Kidney epithelial cell (primary cell): Measurements from ENCODE around the gene SPZ1. TPM values are rescaled to one million over a fixed set of nuclear protein-coding genes. Genes with fewer than 3 reads are reported as not detected.
"Not testable (repeated sequence)": the region's sequence is repeated elsewhere in the genome, so short reads cannot be mapped to it uniquely, and the experiment has no call there.

ENCODE experiments used
- DNase-seq: peaks from one replicate; pipeline ENCODE4 v3.0.0-alpha.2; 2010; ENCODE audit warnings: low read depth
- H3K27me3 ChIP-seq: 2 replicates; pipeline ENCODE4 v1.6.0; 2011; ENCODE audit warnings: low read length; ENCODE audit not compliant: control insufficient read depth, insufficient read depth
- H3K36me3 ChIP-seq: 2 replicates; pipeline ENCODE4 v1.5.1; 2011; ENCODE audit warnings: low read length; ENCODE audit not compliant: control insufficient read depth, insufficient read depth
- H3K4me3 ChIP-seq: 2 replicates; pipeline ENCODE4 v1.5.1; 2011; ENCODE audit warnings: low read depth, mild to moderate bottlenecking, control low read depth, low read length
- CTCF ChIP-seq: IDR thresholded peaks from 2 replicates; pipeline ENCODE4 v1.5.1; 2011; ENCODE audit warnings: mild to moderate bottlenecking, moderate library complexity, low read length, control low read depth, inconsistent platforms; ENCODE audit not compliant: insufficient read depth, poor library complexity, severe bottlenecking
- total RNA-seq: library from RNA; depleted of rRNA; stranded (reverse); fragments of >200 nt; gene quantifications from 2 replicates; pipeline ENCODE4 v1.2.3, GENCODE V29; 2015

SPZ1 gene
- total RNA-seq, 1 donor from 2014 or later = not detected

GRCh38 chr5:80299601-80300000 lies 20.2 kb upstream of the SPZ1 start:
- DNase-seq = no peak
- TF ChIP-seq CTCF = no peak
- no peaks in the 10 kb centered on the region for H3K27me3 ChIP-seq
- no peaks in the 10 kb centered on the region for H3K36me3 ChIP-seq
- no peak overlapping the region for H3K4me3 ChIP-seq

- no peak for TF ChIP-seq CTCF
- H3K4me3 ChIP-seq = no peak overlapping the region
- H3K27me3 ChIP-seq = no peaks in the 10 kb centered on the region
- DNase-seq = no peak
- no peaks in the 10 kb centered on the region for H3K36me3 ChIP-seq
These were observed 19.7 kb upstream of the SPZ1 start for GRCh38 chr5:80300125-80300524.

- H3K27me3 ChIP-seq, H3K4me3 ChIP-seq, DNase-seq, H3K36me3 ChIP-seq: not testable (repeated sequence)
These were observed 19.0 kb upstream of the SPZ1 start for GRCh38 chr5:80300796-80301195.

GRCh38 chr5:80301342-80301741 lies 18.5 kb upstream of the SPZ1 start:
- not testable (repeated sequence) for DNase-seq, H3K4me3 ChIP-seq, H3K36me3 ChIP-seq, H3K27me3 ChIP-seq

GRCh38 chr5:80302636-80303035 lies 17.2 kb upstream of the SPZ1 start:
- H3K36me3 ChIP-seq = no peaks in the 10 kb centered on the region
- no peak overlapping the region for H3K4me3 ChIP-seq
- no peaks in the 10 kb centered on the region for H3K27me3 ChIP-seq
- TF ChIP-seq CTCF = no peak
- DNase-seq = no peak

GRCh38 chr5:80308526-80308925 lies 11.3 kb upstream of the SPZ1 start:
- TF ChIP-seq CTCF = no peak
- H3K4me3 ChIP-seq = no peak overlapping the region
- H3K36me3 ChIP-seq = no peaks in the 10 kb centered on the region
- DNase-seq = no peak
- no peaks in the 10 kb centered on the region for H3K27me3 ChIP-seq

- H3K4me3 ChIP-seq = no peak overlapping the region
- H3K27me3 ChIP-seq = no peaks in the 10 kb centered on the region
- no peak for TF ChIP-seq CTCF
- DNase-seq = no peak
- no peaks in the 10 kb centered on the region for H3K36me3 ChIP-seq
These were observed 9.7 kb upstream of the SPZ1 start for GRCh38 chr5:80309871-80310665.
